GM12878 (cell line): ENCODE data around the gene CLASP1. TPM values are rescaled to one million over a fixed set of nuclear protein-coding genes. Genes with fewer than 3 reads are reported as not detected.

Experiments used
- ASH2L ChIP-seq: fragments of 300-600, 200-600 bp; sonication (generic); IDR thresholded peaks from 2 replicates; pipeline ENCODE4 v1.6.1; 2017; ENCODE audit warnings: low read depth, mild to moderate bottlenecking, borderline replicate concordance
- BMI1 ChIP-seq: fragments of 450-650 bp; IDR thresholded peaks from 2 replicates; pipeline ENCODE4 v1.6.1; 2016; ENCODE audit warnings: mild to moderate bottlenecking, moderate library complexity, borderline replicate concordance
- REST ChIP-seq: IDR thresholded peaks from 2 replicates; pipeline ENCODE4 v1.6.1; 2012; ENCODE audit warnings: mild to moderate bottlenecking, low read depth, low read length
- USF1 ChIP-seq: IDR thresholded peaks from 2 replicates; pipeline ENCODE4 v1.6.1; 2011; ENCODE audit warnings: borderline replicate concordance, low read depth, mild to moderate bottlenecking, moderate library complexity, mixed read lengths, low read length; ENCODE audit not compliant: insufficient read depth; ENCODE audit errors: extremely low read length
- USF2 ChIP-seq: IDR thresholded peaks from 2 replicates; pipeline ENCODE4 v1.6.1; 2011; ENCODE audit warnings: low read depth, low read length, improper control_type of control experiment, borderline replicate concordance
- polyA plus RNA-seq, 11 experiments: library from polyadenylated mRNA; depleted of rRNA in 4 of 11; unstranded in 6 of 11; stranded (reverse) in 5 of 11; fragments of >200 nt; fragmentation: Nextera tagmentation in 4 of 11; fragmentation: Illumina TruSeq in 1 of 11; extraction: Ambion mirVana in 4 of 11; extraction: Trizol in 1 of 11; gene quantifications; 1 replicate in 1 of 11; 2 replicates in 10 of 11; pipeline versions ENCODE4 v1.2.1 to v1.2.3, GENCODE V29; 2011 to 2016; ENCODE audit warnings: inconsistent platforms in 2 of 11, missing spikeins in 2 of 11, low read depth in 1 of 11
- total RNA-seq, 4 experiments: library from RNA; depleted of rRNA in 3 of 4; stranded (reverse); fragments of >200 nt in 3 of 4; fragmentation: Illumina TruSeq in 1 of 4; extraction: Trizol in 1 of 4; gene quantifications; 2 replicates each; pipeline versions ENCODE4 v1.2.1 to v1.2.3, GENCODE V29; 2013 to 2021

The CLASP1 gene
- total and polyA plus RNA-seq, 10 of the 15 experiments (the other 5 are each of a cell fraction or from before 2014, with no cell fraction given) = 1.4 to 62.4 (median 32.9) TPM

GRCh38 chr2:121649596-121650314, 493 bp upstream of the CLASP1 start (continued):
- no peak for TF ChIP-seq USF2
- no peak for TF ChIP-seq USF1
- TF ChIP-seq BMI1 = no peak
- TF ChIP-seq ASH2L = peak; percentile 58; the same call in 1 of the 2 replicates
- no peak for TF ChIP-seq REST
